Measurements from ENCODE around the gene YTHDF1.
"Not testable (repeated sequence)": the region's sequence is repeated elsewhere in the genome, so short reads cannot be mapped to it uniquely, and the experiment has no call there.

YTHDF1 gene

DNA sequence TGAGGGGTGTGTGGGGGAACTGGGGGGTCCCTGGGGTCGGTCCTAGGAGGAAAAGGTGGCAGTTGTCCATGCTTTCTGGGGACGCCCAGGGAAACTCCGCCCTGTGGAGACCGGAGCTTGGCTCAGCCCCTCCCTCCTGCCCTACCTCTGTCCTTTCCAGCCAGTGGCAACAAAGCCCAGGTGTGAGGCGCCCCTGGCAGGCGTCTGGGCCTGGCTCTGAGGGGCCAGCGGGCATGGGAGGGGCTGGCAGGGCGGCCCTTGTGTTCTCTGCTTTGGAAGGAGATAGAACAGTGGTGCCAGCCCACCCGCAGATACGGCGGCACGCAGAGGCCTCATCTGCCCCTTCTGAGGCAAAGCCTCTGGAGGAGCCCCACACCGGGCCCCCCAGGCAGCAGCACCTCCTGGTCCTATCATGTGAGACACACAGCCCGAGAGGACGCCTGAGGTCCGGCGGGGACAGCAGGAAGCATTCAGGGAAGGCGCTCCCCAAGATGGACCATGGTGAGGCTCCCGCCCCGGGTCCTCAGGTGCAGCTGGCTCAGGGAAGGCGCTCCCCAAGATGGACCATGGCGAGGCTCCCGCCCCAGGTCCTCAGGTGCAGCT, 47.9 kb downstream of the YTHDF1 start:
- no peak for DNase-seq

DNA sequence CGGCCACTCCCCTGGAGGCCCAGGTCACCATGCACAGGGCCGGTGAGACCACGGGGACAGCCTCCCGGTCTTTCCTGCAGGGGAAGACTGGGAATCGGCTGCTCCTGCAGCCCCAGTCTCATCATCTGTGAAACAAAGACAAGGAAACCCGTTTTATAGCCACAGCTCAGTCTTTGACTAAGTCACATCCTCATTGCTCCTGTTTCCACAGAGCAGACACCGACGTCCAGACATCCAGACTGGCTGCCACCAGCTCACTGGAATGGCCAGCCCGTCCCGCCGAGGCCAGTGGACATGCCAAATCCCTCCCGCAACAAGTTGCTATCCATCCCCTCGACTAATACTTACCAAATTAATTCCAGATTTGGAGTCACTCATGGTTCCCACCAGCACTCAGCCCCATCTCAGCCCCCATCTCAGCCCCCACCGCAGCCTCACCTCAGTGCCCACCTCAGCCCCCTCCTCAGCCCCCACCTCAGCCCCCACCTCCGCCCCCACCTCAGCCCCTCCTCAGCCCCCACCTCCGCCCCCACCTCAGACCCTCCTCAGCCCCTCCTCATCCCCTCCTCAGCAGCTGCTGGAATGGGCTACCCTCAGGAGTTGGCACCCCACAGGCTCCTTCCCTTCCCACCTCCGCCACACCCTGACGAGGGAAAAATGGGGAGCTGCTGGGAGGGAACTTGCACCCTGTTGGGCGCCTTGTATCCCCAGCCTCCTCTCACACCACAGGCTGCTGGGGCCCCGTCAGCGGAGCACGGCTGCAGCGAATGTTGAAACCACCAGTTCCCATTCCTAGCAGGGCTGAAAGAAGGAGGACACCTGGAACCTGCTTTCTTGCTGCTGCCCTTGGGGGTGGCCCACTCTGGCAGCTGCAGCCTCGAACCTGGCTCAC, 48.7 kb downstream of the YTHDF1 start:
- no peak for DNase-seq

DNA sequence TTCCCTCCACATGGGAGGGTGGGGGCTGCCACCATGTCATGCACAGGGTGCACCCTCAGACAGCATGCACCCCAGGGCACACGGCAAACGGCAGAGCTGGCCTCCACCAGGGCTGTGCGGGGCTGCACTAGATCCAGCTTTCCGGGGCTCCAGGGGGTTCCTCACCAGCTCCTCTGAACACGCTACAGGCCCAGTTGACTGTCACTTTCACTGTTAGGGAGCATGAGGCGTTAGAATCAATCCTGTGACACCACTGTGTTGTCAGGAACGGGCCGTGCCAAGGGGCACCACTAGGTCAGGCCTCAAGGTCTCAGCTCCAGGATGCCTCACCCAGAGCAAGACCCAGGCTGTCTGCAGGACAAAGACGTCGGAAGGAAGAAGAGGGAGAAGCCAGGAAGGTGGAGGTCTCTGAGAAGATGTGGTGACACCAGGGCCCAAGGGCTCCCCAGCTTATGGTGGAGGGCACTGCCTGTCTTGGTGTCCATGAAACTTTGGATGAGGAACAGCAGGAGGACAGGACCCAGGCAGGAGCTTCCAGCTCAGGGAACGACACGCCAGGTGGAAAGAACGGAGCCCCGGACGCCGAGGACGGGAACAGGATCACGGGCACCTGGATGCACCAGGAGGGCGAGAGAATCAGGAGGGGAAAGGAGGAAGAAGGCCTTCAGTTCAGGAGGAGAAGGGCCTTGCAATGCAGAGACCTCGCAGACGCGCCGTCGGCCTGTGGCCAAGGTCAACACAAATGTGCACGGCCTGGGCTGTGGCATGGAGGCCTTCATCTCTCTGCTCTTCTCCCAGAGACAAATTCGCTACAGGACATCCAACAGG, 49.5 kb downstream of the YTHDF1 start:
- no peak for DNase-seq

GRCh38 chr20:63165356-63166192, 50.4 kb downstream of the YTHDF1 start:
- DNase-seq, result no peak

DNA sequence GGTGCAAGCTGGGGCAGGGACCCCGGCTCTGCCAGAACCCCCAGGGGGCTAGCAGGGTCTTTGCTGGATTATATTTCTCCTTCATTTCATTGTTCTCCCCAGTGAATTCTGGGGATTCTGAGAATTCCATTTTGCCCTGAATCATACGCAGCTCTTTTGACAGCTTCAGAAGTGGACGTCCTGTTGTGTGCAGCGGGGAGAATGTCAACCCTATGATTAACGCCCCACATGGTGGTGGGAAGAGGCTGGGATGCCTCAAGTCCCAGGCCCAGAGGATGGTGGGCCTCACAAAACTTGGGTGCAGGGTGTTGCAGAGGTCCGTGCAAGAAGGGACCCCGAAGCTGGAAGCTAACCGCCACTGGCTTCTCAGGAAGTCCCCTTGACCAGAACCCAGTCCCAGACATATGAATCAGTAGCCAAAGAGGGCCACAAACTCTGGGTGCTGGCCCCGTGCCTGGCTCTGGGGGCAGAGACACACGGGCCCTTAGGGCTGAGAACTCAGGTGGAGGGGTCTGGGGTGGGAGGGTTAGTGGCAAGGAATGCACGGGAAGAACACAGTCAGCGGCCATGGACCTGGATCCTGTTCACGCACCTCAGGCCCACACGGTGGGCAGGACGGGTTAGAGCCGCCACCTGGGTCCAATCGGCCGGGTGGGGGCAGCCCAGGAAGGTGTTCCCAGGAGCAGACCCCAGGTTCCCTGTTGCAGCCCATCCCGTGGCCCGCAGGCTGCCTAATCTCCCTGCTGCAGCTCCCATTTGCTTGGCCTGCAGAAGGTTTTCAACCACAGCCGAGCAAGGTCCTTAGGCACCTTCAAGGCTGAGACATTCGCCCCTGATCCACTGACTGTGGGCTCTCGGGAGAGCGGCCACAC, 51.2 kb downstream of the YTHDF1 start:
- DNase-seq, result no peak

DNA sequence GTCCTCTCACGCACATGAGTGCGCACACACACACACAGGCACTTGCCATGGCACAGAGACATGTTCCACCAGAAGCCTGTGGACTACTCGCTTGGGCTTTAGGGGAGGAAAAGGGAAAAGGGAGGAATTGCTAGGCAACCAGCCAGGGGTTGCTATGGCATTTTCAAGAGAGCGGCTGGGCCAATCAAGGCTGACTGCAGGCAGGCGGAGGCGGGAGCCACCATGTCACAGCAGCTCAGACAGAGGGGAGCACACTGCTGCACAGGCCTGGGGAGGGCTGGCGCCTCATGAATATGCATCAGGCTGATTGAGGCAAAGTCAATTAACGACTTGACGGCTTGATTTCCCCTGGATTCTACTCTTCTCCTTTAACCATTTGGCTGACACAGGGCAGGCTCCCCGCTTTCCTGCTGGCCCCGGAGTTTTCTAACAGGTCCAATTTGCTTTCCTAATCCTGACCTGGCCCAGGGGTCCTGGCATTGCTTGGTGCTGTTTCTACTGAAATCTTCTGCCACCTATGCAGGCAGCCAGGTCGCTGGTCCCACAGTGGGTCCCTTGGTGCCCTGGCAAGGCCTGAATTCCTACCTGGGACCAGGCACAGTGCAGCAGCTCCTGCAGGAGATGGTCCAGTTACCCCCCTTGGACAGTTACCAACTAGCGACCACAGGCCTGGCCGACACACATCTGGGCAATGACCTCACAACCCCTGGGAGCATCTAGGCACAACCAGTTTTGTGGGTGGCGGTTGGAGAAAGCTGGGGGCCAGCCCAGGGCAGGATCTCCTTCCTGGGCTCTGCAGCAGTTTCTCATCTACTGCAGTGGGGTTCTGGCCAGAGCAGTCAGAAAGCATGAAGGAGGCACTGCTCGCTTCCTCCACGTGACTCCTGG, 52.1 kb downstream of the YTHDF1 start:
- DNase-seq, result no peak

GRCh38 chr20:63163171-63163570, 52.8 kb downstream of the YTHDF1 start:
- DNase-seq, result no peak

- DNase-seq, result no peak
Observed at GRCh38 chr20:63162206-63162795, 53.6 kb downstream of the YTHDF1 start.

GRCh38 chr20:63161176-63161651, 54.7 kb downstream of the YTHDF1 start:
- no peak for DNase-seq

- no peak for DNase-seq
Observed at GRCh38 chr20:63160641-63161175, 55.2 kb downstream of the YTHDF1 start.

GRCh38 chr20:63159826-63160640, 55.9 kb downstream of the YTHDF1 start:
- DNase-seq, result no peak

DNA sequence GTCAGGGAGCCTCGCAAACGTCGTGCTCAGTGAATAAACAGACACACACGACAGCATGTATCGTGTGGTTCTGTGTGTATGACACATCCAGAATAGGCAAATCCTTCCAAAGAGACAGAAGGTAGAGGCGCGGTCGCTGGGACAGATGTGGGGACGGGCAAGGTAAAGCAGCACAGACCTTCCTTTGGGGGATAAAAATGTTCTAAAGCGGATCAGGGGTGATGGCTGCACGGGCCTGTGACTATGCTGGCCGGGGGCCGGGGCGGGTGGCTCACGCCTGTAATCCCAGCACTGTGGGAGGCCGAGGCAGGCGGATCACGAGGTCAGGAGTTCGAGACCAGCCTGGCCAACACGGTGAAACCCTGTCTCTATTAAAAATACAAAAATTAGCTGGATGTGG, 56.7 kb downstream of the YTHDF1 start:
- DNase-seq, result not testable (repeated sequence)

- no peak for DNase-seq
Observed at GRCh38 chr20:63158845-63159244, 57.1 kb downstream of the YTHDF1 start.

DNA sequence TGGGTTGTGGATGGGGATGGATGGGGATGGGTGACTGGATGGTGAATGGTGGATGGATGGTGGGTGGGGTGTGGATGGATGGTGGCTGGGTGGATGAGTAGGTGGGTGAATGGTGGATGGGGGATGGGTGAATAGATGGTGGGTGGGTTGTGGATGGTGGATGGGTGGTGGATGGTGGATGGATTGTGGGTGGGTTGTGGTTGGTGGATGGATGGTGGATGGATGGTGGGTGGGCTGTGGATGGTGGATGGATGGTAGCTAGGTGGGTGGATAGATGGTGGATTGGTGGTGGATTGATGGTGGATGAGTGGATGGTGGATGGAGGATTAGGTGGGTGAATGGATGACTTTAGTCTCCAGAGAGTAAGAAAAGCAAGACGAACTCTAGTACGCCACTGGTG, 57.6 kb downstream of the YTHDF1 start:
- no peak for DNase-seq

DNA sequence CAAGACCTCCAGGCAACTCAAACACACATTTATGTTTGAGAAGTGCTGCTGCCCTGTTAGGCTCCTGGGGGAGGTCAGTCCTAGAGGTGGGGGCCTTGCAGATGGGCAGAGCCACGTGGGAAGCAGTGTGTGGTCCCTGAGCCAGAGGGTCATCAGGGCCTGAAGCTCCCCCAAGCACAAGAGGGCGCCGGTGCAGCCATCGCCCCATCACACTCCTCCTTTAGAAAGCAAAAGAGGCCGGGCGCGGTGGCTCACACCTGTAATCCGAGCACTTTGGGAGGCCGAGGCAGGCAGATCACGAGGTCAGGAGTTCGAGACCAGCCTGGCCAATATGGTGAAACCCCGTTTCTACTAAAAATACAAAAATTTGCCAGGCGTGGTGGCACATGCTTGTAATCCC, 58.5 kb downstream of the YTHDF1 start:
- not testable (repeated sequence) for DNase-seq

GRCh38 chr20:63156221-63156671, 59.7 kb downstream of the YTHDF1 start:
- no peak for DNase-seq

DNA sequence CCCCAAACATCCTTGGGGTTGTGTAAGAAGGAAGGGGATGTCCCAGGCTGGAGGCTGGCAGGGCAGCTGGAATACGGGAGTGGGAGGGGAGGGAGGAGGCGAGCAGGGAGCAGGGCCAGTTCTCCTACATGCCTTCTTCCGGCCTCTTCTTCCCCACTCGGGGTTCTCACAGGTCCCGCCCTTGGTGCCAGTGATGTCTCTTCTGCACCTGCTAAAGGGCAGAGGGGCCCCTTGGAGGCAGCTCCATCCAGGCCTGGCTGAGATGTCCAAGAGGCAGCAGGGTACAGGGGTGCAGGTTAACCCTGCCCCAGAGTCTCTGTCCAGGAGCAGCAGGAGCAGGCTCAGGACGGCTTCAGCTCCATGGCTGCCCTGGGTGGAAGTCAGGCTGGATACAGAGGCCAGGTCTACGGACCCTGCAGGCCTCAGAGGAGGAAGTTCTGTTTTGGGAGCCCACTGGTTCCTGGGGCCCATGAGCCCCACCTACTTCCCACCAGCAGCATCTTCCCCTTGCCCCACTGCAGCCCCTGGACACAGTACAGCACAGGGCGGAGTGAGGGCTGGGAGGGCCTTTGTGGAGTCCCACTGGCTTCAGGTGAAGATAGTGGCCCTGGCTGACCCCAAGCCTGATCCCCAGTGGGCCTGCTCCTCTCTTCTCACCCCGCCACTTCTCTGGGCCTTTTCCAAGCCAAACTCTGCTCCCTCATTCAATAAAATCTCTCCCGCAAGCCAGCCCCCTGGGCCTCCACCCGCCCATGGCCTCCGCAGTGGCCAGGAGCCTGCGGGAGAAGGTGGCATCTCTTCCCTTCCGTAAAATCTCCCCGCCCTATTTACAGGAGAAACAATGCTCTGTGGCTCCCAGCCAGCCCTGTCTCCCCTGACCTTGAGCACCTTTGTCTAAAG, 60.4 kb downstream of the YTHDF1 start:
- DNase-seq, result no peak

DNA sequence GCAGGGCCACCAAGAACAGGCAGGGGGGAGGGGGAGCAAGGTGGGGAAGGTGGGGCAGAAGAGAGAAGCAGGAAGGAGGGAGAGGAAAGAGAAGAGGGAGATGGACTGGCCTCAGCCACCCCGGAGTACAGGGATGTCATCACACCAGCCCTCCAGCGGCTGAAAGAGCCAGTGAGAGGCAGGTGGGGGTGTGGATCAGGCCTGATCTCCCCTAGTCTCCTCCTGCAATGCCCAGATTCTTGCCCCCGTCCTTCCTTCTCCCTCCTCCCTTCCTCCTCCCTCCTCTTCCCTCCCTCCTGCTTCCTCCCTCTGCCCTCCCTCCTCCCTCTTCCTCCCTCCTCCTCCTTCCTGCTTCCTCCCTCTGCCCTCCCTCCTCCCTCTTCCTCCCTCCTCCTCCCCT, 61.5 kb downstream of the YTHDF1 start:
- DNase-seq, result no peak

Measured in activated naive CD4-positive, alpha-beta T cell treated with Interleukin-2 at 50 U/mL for 16 hours (primary cell).